GM18526 (cell line): ENCODE measurements around the gene NPAS2.

ENCODE experiments used
- POLR2A ChIP-seq: IDR thresholded peaks from 3 replicates; pipeline ENCODE4 v1.6.1; 2011; ENCODE audit not compliant: insufficient read length; ENCODE audit errors: extremely low read depth

Gene NPAS2

GRCh38 chr2:100855084-100855483 lies 35.1 kb downstream of the NPAS2 start:
- no peak for TF ChIP-seq POLR2A

- TF ChIP-seq POLR2A, result no peak
Measured at GRCh38 chr2:100855606-100856005, 35.7 kb downstream of the NPAS2 start.

- no peak for TF ChIP-seq POLR2A
Measured at GRCh38 chr2:100856732-100857131, 36.8 kb downstream of the NPAS2 start.

- no peak for TF ChIP-seq POLR2A
Measured at GRCh38 chr2:100857341-100857740, 37.4 kb downstream of the NPAS2 start.

DNA sequence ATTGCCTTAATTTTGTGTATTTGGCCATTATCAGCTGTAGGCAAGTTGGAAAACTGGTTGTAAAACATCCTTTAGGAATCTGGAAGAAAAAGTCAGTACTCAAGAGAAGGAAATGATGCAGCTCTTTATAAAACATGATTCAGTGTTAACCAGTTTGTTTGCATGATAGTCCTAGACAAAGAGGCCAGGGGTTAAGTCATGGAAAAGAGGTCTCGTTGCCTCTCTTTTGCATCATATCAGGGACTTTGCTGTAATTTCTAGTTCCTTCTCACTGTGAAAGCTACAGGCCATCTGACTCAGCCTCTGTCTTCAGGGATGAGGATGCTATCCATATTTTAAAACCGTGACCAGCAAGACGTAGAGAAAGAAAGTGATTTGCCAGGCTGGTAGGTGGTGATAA lies 38.0 kb downstream of the NPAS2 start:
- TF ChIP-seq POLR2A, result no peak

GRCh38 chr2:100859902-100860301 lies 40.0 kb downstream of the NPAS2 start:
- TF ChIP-seq POLR2A, result no peak

DNA sequence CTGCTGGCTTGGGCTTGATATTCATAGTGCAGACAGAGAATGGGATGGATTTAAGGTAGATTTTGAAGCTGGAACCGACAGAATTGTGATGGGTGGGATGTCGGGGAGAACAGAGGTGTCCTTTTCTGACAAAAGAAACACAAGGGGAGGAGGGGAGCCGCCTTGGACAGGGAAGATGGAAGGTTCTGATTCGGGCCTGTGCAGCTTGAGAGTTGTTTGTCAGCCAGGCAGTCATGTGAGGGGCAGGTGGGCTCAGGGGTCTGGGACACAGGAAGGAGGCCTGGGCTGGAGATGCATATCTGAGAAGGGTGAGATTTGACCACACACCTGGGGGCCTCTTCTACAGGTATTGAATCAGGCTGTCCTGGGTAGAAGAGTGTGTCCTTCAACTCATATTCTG lies 41.4 kb downstream of the NPAS2 start:
- TF ChIP-seq POLR2A, result no peak

GRCh38 chr2:100862081-100862480 lies 42.1 kb downstream of the NPAS2 start:
- TF ChIP-seq POLR2A, result no peak

DNA sequence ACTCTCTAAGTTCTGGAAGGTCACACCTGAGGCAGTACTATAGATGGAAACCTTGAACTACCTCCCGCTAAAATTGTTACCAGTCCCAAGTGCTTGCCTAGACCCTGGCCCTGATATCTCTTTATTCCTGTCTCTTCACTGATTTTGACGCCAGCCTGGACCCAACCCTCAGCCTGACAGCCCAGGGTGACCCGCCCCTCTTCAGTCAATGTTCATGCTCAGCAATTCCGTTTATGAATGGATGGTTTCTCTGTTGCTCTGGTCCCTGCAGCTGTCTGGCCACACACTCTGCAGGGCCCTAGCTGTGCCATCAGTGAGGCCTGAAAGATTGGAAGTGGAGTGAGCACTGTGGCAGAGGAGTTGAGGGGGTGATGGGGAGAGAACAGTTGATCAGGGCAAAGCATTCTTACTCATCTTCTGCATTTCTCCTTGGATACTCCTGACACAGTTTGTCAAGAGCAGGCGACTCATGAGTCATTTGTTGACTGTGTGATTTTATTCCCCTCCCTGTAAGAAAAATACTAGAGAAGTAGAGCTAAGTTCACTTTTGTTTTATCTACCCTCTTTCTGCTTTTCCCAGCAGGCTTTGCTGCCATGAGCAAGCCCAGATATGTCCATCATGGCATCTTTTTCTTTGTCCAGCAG lies 46.0 kb downstream of the NPAS2 start:
- no peak for TF ChIP-seq POLR2A

- TF ChIP-seq POLR2A, result no peak
Measured at GRCh38 chr2:100868083-100868482, 48.1 kb downstream of the NPAS2 start.

GRCh38 chr2:100869120-100869519 lies 49.2 kb downstream of the NPAS2 start:
- no peak for TF ChIP-seq POLR2A

- no peak for TF ChIP-seq POLR2A
Measured at GRCh38 chr2:100870652-100871531, 51.0 kb downstream of the NPAS2 start.

GRCh38 chr2:100875516-100876230 lies 55.7 kb downstream of the NPAS2 start:
- TF ChIP-seq POLR2A, result no peak

DNA sequence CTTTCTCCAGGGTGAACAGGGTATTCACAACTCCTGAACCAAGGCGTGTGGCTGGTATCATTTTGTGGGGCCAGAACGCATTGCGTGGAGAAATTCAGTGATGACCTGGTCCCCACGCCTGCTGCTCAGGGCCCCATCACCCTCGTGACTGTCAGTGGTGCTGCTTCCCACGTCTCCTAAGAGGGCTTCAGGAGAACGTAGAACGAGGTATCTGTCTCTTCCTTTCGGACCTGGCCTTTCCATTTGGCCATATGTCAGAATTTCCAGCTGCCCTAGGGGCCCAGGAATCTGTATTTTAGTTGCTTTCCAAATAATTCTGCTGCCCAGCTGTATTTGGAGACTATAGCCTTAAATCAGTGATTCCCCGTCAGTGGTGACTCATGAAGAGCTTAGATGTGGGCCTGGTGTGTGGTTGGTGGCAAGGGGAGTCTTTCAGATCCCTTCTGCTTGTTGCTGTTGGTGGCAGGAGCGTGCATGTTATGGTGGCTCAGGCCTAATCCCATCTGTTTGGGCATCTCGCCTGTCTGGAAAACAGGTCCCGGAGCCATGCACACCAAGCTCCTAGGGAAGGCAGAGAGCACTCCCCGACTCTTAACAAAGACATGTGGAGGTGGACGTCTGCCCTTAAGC lies 56.4 kb downstream of the NPAS2 start:
- no peak for TF ChIP-seq POLR2A

- no peak for TF ChIP-seq POLR2A
Measured at GRCh38 chr2:100877555-100877954, 57.6 kb downstream of the NPAS2 start.

DNA sequence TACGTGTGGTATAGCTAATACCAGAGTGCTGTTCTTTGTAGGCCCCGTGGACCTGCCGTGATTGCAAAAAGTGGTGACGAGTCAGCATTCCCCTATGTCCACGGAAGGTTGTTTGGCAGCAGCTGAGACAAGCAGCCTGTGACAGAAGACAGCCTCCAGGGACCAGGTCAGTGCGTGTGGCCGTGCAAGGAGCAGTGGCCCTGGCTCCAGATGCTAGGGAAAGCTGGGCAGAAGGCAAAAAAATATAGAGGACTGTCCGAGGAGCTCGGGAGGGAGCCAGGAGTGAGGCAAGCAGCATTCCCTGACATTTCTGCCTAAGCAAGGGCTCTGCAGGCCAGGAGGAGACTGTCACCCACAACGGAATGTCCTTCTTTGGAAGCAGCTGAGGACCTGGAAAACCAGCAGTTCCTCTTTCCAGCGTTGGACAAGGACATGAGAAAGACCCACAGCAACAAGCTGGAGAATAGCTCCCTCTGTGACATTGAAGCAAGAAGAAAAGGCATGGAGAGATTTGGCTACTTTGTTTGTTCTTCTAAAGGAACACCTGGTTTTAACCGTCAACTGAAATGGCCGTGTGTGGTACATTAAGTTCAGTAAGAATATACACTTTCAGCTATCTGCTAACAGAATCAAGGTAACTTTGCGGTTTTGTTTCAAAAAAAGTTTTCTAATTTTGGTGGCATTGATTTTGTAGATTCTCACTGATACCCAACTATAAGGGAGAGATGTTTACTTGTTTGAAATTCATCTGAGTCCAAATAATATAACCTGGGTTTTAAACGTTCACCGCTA lies 58.3 kb downstream of the NPAS2 start:
- no peak for TF ChIP-seq POLR2A
